GM19455 (cell line): Measurements from ENCODE around the gene LRRC4.

Experiments
- ATAC-seq: cut with Tn5 transposase; IDR thresholded peaks from one replicate; pipeline ENCODE4 v1.9.1; 2021; ENCODE audit not compliant: unreplicated experiment

The LRRC4 gene

GRCh38 chr7:128008141-128008540, 23.1 kb downstream of the LRRC4 start:
- ATAC-seq = no peak

- ATAC-seq = no peak
Measured at GRCh38 chr7:128007303-128007680, 23.9 kb downstream of the LRRC4 start.

GRCh38 chr7:128006550-128007302, 24.5 kb downstream of the LRRC4 start:
- ATAC-seq = no peak

GRCh38 chr7:128005759-128006159, 25.5 kb downstream of the LRRC4 start:
- ATAC-seq = no peak

- ATAC-seq = no peak
Measured at GRCh38 chr7:128005117-128005516, 26.1 kb downstream of the LRRC4 start.

GRCh38 chr7:128004623-128005022, 26.6 kb downstream of the LRRC4 start:
- no peak for ATAC-seq

GRCh38 chr7:128003787-128004186, 27.4 kb downstream of the LRRC4 start:
- ATAC-seq = no peak

GRCh38 chr7:128003167-128003566, 28.1 kb downstream of the LRRC4 start:
- ATAC-seq = no peak

- peak; percentile 59 for ATAC-seq
Measured at GRCh38 chr7:128000854-128001265, 30.4 kb downstream of the LRRC4 start.

- no peak for ATAC-seq
Measured at GRCh38 chr7:128000048-128000447, 31.2 kb downstream of the LRRC4 start.

- ATAC-seq = no peak
Measured at GRCh38 chr7:127998671-127999070, 32.6 kb downstream of the LRRC4 start.

- no peak for ATAC-seq
Measured at GRCh38 chr7:127997226-127997922, 33.9 kb downstream of the LRRC4 start.

- no peak for ATAC-seq
Measured at GRCh38 chr7:127996253-127997071, 34.8 kb downstream of the LRRC4 start.

GRCh38 chr7:127995881-127996215, 35.4 kb downstream of the LRRC4 start:
- ATAC-seq = no peak

GRCh38 chr7:127995156-127995880, 35.9 kb downstream of the LRRC4 start:
- ATAC-seq = no peak

GRCh38 chr7:127993987-127994386, 37.2 kb downstream of the LRRC4 start:
- ATAC-seq = no peak

- no peak for ATAC-seq
Measured at GRCh38 chr7:127993317-127993716, 37.9 kb downstream of the LRRC4 start.

GRCh38 chr7:127988751-127989150, 42.5 kb downstream of the LRRC4 start:
- no peak for ATAC-seq

GRCh38 chr7:127986581-127987521, 44.4 kb downstream of the LRRC4 start:
- no peak for ATAC-seq

- no peak for ATAC-seq
Measured at GRCh38 chr7:127983804-127984332, 47.4 kb downstream of the LRRC4 start.
